Middle frontal gyrus (tissue), 1 donor: ENCODE results near the gene POMT2.
"Not testable (repeated sequence)": the region's sequence is repeated elsewhere in the genome, so short reads cannot be mapped to it uniquely, and the experiment has no call there.

Experiments
- DNase-seq: peaks from one replicate; pipeline ENCODE4 v3.0.0-alpha.2; 2015; ENCODE audit warnings: low spot score; ENCODE audit errors: extremely low spot score

POMT2 gene

GRCh38 chr14:77320238-77320935 is at the start of gene POMT2:
TSS of gene POMT2 (minus strand) at chr14:77320883. CDS start at chr14:77320681, 202 bp downstream.
- DNase-seq = peak; percentile 85

DNA sequence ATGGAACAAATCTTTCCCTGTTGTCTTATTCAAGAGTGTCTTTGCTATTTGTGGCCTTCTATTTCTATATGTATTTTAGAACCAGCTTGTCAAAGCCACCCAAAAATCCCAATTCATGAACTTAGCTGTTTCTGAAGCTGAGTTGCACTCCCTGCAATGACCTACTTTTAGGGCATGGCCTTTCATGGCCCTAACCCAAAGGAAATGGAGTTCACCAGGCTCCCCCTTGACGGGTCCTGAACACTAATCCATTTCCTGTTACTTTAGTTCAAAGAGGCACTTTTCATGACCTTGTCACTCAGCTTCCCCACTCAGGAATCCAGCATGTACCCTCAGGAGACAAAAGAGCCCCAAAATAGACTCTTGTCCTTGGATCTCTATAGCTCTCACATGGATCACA is 48.6 kb upstream of the POMT2 start:
- DNase-seq = no peak

- no peak for DNase-seq
These were observed 43.5 kb upstream of the POMT2 start for GRCh38 chr14:77364146-77364545.

GRCh38 chr14:77359626-77360025 is 38.9 kb upstream of the POMT2 start:
- DNase-seq = no peak

- DNase-seq = no peak
These were observed 36.2 kb upstream of the POMT2 start for GRCh38 chr14:77356899-77357298.

DNA sequence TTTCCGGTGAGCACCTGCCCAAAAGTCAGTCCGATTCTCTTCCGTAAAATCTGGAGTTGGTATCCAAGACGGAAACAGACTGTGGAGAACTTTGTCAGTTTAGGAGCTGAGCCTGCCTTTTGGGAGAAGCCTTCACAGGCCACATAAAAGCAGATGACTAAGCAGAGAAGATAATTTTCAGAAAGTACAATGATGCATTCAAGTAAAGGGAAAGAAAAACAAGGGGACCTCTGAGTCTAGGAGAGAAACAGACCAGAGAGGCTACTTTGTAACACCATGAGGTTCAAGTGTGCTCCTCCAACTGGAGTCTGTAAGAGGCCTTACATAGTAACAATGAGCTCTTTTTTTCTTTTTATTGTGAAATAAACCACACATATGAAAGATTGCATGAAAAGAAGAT is 35.1 kb upstream of the POMT2 start:
- DNase-seq = no peak

GRCh38 chr14:77353469-77354141 is 32.9 kb upstream of the POMT2 start:
- DNase-seq = no peak

DNA sequence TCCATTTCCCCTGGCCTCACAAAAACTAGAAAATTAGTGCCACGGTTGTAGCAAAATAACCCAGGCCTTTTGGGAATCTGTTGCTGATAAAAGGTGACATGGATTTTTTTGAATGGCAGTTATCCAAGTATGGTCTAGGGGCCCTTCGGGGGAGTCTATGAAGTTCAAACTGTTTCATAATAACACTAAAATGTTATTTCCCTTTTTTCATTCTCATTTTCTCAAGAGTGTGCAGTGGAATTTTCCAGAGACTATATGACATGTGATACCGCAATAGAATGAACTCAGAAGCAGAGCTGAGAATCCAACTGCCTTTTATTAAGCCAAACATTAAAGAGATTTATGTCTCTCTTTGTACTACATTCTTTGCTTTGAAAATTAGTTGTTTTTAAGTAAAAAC is 27.1 kb upstream of the POMT2 start:
- DNase-seq = no peak

GRCh38 chr14:77346495-77346894 is 25.8 kb upstream of the POMT2 start:
- DNase-seq = no peak

DNA sequence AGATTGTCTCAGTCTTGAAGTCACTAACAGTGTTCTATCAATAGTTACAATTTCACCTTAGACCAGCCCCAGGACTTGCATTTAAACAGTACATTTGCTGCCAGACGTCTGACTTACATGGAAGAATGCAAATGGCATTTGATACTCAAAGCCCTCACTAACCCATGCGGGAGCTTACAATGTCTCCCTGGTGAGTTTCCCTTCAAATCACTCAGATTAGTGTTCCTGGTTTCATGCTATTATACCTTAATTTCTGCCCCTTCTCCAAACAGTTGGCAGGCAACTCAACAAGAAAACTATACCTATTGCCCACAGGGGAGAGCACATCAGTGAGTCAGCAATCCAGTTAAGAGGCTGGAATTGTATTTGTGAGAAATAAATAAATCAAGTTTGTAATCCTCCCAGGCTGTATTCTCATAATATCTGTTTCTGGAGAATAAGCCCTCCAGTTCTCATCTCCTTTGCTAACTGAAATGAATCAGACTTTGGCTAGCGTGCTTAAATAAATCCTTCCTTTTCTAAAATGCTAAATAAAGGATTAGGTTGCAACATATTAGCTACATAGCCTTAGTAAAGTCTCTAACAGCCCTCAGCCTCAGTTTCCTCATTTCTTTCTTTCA is 23.8 kb upstream of the POMT2 start:
- DNase-seq = no peak

- DNase-seq = no peak
These were observed 23.0 kb upstream of the POMT2 start for GRCh38 chr14:77343662-77344061.

- no peak for DNase-seq
These were observed 22.2 kb upstream of the POMT2 start for GRCh38 chr14:77342726-77343397.

DNA sequence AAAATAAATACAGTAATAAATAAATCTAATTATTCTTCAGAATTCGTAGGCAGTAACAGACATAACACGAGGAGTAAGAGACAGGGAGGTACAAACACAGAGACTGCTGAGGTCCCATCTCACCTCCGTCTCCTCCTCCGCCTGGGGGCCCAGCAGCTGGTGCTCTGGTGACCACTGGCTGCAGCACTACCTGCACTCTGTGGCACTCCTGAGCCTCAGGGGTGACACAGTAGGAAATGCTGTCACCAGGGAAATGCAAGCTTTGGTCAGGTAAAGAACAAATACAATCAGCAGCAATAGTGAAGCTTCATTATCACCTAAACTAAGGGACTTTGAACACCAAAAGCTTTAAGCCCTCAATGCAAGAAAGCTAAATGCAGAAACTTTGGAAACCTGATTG is 19.7 kb upstream of the POMT2 start:
- DNase-seq = no peak

DNA sequence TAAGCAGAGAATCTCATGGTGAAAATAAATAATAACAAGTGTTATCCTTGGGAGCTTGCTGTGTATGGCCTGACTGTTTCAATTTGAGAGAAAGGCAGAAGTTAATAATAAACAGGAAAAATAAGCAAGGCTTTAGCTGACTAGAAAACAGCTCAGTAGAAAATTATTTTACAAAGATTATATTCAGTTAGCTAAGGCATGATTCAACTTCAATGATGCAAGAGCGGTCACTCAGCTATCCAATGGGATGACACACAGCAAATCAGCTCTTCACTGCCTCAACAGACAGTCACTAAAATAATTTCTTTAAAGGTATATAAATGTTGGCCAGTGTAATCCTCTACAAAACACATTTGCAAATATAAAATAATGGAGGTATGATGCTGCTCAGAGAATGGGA is 18.7 kb upstream of the POMT2 start:
- DNase-seq = no peak

- no peak for DNase-seq
These were observed 17.6 kb upstream of the POMT2 start for GRCh38 chr14:77338302-77338701.

- no peak for DNase-seq
These were observed 17.2 kb upstream of the POMT2 start for GRCh38 chr14:77337880-77338279.

GRCh38 chr14:77337255-77337654 is 16.6 kb upstream of the POMT2 start:
- not testable (repeated sequence) for DNase-seq

- no peak for DNase-seq
These were observed 14.9 kb upstream of the POMT2 start for GRCh38 chr14:77335576-77335975.

DNA sequence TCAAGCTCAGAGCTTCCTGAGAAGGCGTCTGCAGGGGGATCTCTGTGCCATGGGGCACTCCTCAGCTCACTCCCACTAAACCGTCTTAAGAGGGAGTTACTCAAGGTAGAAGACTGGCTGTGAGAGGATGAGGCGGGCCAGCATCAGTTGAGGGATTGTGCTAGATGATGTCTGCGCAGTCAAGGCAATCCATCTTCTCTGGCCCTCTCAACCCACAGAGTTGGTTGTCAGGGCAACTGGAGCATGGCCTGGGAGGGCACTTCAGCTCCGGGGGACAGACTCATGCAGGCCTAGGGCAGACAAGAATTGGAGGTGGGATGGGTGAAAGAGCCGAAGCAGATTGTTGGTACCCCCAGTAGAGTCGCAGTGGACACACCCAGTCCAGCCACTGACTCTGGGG is 9.2 kb upstream of the POMT2 start:
- DNase-seq = no peak

DNA sequence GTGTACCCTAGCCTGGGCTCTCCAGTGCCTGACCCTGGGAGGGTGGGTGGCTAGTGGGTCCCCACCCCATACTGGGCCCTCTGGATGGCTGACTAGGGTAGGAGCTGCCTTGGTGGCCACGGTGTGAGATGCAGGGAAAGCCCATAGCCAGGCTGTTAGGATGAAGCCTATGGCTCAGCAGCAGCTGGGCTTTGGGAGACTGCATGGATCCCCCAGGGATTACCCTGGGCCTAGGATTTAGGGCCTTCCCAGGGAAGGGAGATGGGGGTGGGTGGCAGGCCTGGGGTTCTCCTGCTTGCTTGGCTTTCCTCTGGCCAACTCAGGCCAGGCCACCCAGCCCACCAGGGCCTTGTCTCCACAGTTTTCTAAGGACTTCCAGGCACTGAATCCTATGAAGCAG is 6.4 kb upstream of the POMT2 start:
- no peak for DNase-seq

DNA sequence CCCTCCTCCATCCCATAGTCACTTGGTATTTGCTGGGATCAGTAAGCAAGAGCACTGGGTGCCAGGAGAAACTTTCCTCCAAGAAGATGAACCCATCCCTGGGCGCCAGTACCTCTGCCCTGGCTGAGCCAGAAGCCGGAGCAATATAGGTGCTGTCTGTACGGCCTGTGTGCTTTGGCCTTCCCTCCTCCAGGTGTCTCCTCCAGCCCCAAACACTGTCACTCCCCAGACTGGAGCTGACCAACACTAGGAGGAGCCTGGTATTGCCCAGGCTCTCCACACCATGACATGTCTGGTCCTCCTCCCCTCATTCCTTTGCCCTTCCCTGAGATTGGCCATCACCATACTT is 5.0 kb upstream of the POMT2 start:
- no peak for DNase-seq
